Astrocyte of the spinal cord (primary cell): ENCODE results near the gene OPN1SW.

Source experiments
- DNase-seq: peaks from one replicate; pipeline ENCODE4 v3.0.0; 2011; ENCODE audit warnings: low read depth, low spot score
- H3K4me3 ChIP-seq: 2 replicates; pipeline ENCODE4 v1.5.1; 2011; ENCODE audit warnings: low read depth, mild to moderate bottlenecking, low read length, moderate library complexity
- in situ Hi-C: cut with HindIII; loops from 2 replicates; pipeline ENCODE4 v1.10.0; 2017; ENCODE audit warnings: low sequenced_read_pairs
- TF ChIP-seq, protein P1 (sequence below): IDR thresholded peaks from 2 replicates; pipeline ENCODE4 v1.5.1; 2012; ENCODE audit warnings: low read depth, mild to moderate bottlenecking, low read length, inconsistent platforms

The OPN1SW gene

DNA sequence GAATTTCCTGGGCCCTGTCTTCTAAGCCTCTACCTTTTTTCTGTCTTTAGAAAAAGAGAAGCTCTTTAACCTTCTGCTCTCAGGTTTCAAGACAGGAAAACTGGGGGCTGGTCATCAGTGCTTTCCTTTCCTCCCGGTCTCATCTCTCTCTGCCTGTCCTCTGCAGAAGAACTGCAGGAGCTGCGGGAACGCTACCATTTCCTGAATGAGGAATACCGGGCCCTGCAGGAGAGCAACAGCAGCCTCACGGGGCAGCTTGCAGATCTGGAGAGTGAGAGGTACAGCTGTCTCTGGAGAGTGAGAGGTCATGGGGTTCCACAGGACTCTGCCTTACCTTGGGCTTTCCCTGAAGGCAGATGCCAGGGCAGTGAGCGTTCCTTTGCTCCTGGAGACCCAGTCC lies 28.9 kb upstream of the OPN1SW start:
- in situ Hi-C loops = no loop called here
- TF ChIP-seq, protein P1, sequence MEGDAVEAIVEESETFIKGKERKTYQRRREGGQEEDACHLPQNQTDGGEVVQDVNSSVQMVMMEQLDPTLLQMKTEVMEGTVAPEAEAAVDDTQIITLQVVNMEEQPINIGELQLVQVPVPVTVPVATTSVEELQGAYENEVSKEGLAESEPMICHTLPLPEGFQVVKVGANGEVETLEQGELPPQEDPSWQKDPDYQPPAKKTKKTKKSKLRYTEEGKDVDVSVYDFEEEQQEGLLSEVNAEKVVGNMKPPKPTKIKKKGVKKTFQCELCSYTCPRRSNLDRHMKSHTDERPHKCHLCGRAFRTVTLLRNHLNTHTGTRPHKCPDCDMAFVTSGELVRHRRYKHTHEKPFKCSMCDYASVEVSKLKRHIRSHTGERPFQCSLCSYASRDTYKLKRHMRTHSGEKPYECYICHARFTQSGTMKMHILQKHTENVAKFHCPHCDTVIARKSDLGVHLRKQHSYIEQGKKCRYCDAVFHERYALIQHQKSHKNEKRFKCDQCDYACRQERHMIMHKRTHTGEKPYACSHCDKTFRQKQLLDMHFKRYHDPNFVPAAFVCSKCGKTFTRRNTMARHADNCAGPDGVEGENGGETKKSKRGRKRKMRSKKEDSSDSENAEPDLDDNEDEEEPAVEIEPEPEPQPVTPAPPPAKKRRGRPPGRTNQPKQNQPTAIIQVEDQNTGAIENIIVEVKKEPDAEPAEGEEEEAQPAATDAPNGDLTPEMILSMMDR = no peak

DNA sequence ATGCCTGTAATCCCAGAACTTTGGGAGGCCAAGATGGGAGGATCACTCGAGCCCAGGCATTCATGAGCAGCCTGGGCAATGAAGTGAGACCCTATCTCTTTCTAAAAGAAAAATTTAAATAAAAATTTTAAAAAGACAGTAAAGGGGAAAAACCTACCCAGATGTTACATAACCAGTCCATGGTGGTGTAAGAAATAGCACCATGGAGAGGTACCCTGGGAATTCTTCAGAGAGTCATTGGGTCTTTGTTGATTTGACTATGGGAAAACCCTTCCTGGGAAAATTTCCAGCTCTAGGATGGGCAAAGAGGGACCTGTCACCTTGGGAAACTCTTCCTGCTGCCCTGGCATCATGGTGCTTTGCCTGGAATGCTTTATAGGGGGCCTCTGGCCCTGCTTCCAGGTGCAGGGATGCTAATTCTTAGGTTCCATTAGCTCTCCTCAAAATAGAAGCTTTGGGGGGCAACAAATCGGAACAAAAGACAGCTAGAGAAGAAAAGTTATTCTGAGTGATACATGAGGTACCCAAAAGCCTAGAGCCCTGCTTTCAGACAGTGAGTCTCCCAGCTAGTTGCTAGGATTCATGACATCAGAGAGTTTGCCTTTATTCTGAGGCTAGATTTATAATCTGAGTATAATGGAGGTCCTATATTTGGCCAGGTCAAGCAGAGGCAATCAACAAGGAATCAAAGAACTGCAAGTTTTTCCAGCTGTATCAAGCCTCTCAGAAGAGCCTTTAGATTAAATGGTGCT lies 26.2 kb upstream of the OPN1SW start:
- in situ Hi-C loops = no loop called here
- H3K4me3 ChIP-seq = no peak overlapping the region
- DNase-seq = no peak
- TF ChIP-seq, protein P1 = no peak

More for the DNA sequence above, 28.9 kb upstream of the OPN1SW start:
- DNase-seq = no peak
- H3K4me3 ChIP-seq = no peak overlapping the region

DNA sequence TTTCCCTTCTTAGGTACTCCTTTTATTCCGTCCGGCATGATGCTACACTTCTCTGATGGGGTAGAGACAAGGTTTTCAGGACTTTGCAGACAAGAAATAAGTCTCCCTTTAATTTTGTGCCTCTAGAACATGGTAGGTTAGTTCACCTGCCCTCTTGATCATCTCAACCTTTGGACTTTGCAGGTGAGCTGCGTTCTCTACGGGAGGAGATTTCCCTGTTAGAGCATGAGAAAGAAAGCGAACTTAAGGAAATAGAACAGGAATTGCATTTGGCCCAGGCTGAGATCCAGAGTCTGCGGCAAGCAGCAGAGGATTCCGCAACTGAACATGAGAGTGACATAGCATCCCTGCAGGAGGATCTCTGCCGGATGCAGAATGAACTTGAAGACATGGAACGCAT lies 25.4 kb upstream of the OPN1SW start:
- no peak overlapping the region for H3K4me3 ChIP-seq
- TF ChIP-seq, protein P1 = no peak
- in situ Hi-C loops = no loop called here
- no peak for DNase-seq

DNA sequence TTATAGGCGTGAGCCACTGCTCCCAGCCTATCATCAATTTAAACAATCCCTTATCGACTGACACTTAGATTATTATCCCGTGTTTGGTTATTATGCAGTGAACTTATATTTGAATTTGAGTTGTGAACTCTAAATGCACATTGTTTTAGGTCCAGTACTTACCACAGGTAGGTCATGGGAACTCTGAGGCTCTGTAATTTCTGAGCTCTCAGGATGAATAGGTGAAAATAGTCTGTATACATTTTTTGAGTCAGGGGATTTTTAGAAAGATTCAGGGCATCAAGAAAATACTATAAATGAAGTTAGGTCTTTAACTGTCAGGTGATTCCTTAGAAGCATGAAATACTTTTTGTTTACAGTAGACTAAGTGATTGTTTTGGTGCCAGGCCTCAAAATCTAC lies 25.0 kb upstream of the OPN1SW start:
- DNase-seq = no peak
- in situ Hi-C loops = no loop called here
- TF ChIP-seq, protein P1 = no peak
- H3K4me3 ChIP-seq = no peak overlapping the region

DNA sequence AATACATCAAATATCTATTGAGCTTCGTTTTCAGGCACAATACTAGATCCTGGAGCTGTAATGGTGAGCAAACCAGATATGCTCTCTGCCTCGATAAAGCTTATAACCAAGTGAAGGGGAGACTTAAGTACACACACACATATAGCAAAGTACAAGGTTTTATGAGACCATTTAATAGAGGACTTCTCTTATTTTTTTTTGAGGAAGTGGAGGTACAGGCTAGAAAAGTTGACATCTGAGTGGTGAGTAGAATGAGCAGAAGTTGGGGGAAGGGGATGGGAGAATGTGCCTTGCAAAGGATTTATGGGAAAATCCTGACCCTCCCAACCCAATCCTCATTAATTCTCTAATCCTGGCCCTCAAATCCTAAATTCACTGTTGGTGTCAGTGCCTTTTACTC lies 23.9 kb upstream of the OPN1SW start:
- DNase-seq = no peak
- TF ChIP-seq, protein P1 = no peak
- no peak overlapping the region for H3K4me3 ChIP-seq
- in situ Hi-C loops = no loop called here

DNA sequence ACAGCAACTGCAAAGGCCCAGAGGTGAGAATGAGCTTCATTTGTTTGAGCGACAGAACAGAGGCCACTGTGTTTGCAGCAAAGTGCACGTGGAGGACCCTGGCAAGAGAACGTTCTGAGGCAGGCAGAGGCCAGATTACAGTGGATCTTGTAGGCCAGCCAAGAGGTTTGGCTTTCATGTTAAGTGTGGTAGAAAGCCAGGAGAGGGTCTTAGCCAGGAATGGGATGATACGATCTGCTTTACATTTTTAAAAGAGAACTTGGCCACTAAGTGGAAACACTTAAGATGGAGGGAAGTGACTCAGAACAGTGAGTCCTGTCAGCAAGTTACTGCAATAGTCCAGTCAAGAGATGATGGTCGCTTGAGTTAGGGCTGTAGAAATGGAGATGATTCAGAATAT lies 20.7 kb upstream of the OPN1SW start:
- in situ Hi-C loops = no loop called here
- H3K4me3 ChIP-seq = no peak overlapping the region
- DNase-seq = peak; percentile 76
- TF ChIP-seq, protein P1 = no peak
